SU-DHL-6 (cell line): ENCODE data around the gene CPN1.

Experiments used
- H2AFZ ChIP-seq: fragments of 200-600 bp; sonication (generic); 2 replicates; pipeline ENCODE4 v1.6.1; 2014; ENCODE audit warnings: low read depth, mild to moderate bottlenecking, moderate library complexity, mixed read lengths, antibody characterized with exemption, low read length; ENCODE audit not compliant: severe bottlenecking
- H3F3A ChIP-seq: fragments of 200-600 bp; shearing (Covaris generic); 2 replicates; pipeline ENCODE4 v1.6.0; 2016; ENCODE audit warnings: antibody characterized with exemption, mild to moderate bottlenecking; ENCODE audit not compliant: insufficient read depth
- H3K27ac ChIP-seq: fragments of 200-600 bp; sonication (generic); 2 replicates; pipeline ENCODE4 v1.5.1; 2016; ENCODE audit warnings: low read depth, mild to moderate bottlenecking, low read length, moderate library complexity, mixed read lengths
- H3K27me3 ChIP-seq: fragments of 200-600 bp; sonication (generic), shearing (Covaris generic); 2 replicates; pipeline ENCODE4 v1.6.0; 2014; ENCODE audit warnings: mild to moderate bottlenecking, low read length
- H3K36me3 ChIP-seq: fragments of 200-600 bp; sonication (generic); 2 replicates; pipeline ENCODE4 v1.6.1; 2014; ENCODE audit warnings: mild to moderate bottlenecking, low read length, mixed read lengths
- H3K4me2 ChIP-seq: fragments of 300-600, 200-600 bp; shearing (Covaris generic), sonication (generic); 2 replicates; pipeline ENCODE4 v1.6.0; 2014; ENCODE audit warnings: low read length, low read depth, mild to moderate bottlenecking; ENCODE audit not compliant: poor library complexity, severe bottlenecking
- H3K4me3 ChIP-seq: fragments of 200-600 bp; sonication (generic); 2 replicates; pipeline ENCODE4 v1.5.1; 2014; ENCODE audit warnings: antibody characterized with exemption, low read length, mild to moderate bottlenecking, mixed read lengths; ENCODE audit not compliant: insufficient read depth, poor library complexity, severe bottlenecking
- H3K79me2 ChIP-seq: fragments of 200-600 bp; sonication (generic); 2 replicates; pipeline ENCODE4 v1.6.1; 2014; ENCODE audit warnings: mild to moderate bottlenecking, low read length, moderate library complexity; ENCODE audit not compliant: insufficient read depth
- H3K9ac ChIP-seq: fragments of 200-600 bp; sonication (generic); 2 replicates; pipeline ENCODE4 v1.7.0; 2014; ENCODE audit warnings: mild to moderate bottlenecking, low read length
- H3K9me2 ChIP-seq: fragments of 200-600 bp; sonication (generic); replicated peaks from 2 replicates; pipeline ENCODE4 v1.6.1; 2014; ENCODE audit warnings: low read length; ENCODE audit not compliant: insufficient read depth
- H3K9me3 ChIP-seq: fragments of 200-600 bp; sonication (generic); 2 replicates; pipeline ENCODE4 v1.6.1; 2014; ENCODE audit warnings: low read length, mixed read lengths; ENCODE audit not compliant: insufficient read depth
- H4K20me1 ChIP-seq: fragments of 200-600 bp; sonication (generic); 2 replicates; pipeline ENCODE4 v1.6.1; 2014; ENCODE audit warnings: low read depth, mild to moderate bottlenecking, antibody characterized with exemption, low read length, moderate library complexity, mixed read lengths
- CTCF ChIP-seq: fragments of 200-600 bp; sonication (generic); IDR thresholded peaks from one replicate; pipeline ENCODE4 v1.5.1; 2017; ENCODE audit warnings: antibody characterized with exemption, mild to moderate bottlenecking, low read length, moderate library complexity; ENCODE audit not compliant: insufficient read depth, poor library complexity, severe bottlenecking
- EZH2phosphoT487 ChIP-seq: fragments of 200-600 bp; sonication (generic), shearing (Covaris generic); conservative IDR thresholded peaks from 2 replicates; pipeline ENCODE4 v1.6.1; 2018; ENCODE audit warnings: mild to moderate bottlenecking, antibody characterized with exemption, low read length, moderate library complexity, mixed read lengths

CPN1 gene

GRCh38 chr10:100008142-100008522, 73.5 kb downstream of the CPN1 start:
- no peak overlapping the region for H3K9ac ChIP-seq
- no peak overlapping the region for H3K27ac ChIP-seq
- no peaks in the 10 kb centered on the region for H3K27me3 ChIP-seq
- no peaks in the 10 kb centered on the region for H3K36me3 ChIP-seq
- H4K20me1 ChIP-seq, result no peaks in the 10 kb centered on the region
- no peaks in the 10 kb centered on the region for H3K9me3 ChIP-seq
- no peaks in the 10 kb centered on the region for H3K79me2 ChIP-seq
- TF ChIP-seq CTCF, result no peak
- TF ChIP-seq EZH2phosphoT487, result no peak
- H3F3A ChIP-seq, result no peaks in the 10 kb centered on the region
- H3K4me2 ChIP-seq, result peak overlapping the region; percentile 78
- H3K4me3 ChIP-seq, result no peak overlapping the region
- no peak overlapping the region for H2AFZ ChIP-seq
- H3K9me2 ChIP-seq, result no peaks in the 10 kb centered on the region

GRCh38 chr10:100007231-100008141, 74.2 kb downstream of the CPN1 start:
- Histone ChIP-seq H3F3A (no peaks in the 10 kb centered on the region), H3K9me2 (no peaks in the 10 kb centered on the region), H2AFZ (no peak overlapping the region), H3K9me3 (no peaks in the 10 kb centered on the region), H3K9ac (no peak overlapping the region), H3K79me2 (peaks cover 3% of the 10 kb centered on the region; the same call in 1 of the 2 replicates), H3K36me3 (no peaks in the 10 kb centered on the region), H3K27me3 (no peaks in the 10 kb centered on the region), H3K27ac (no peak overlapping the region), H3K4me3 (no peak overlapping the region), H4K20me1 (no peaks in the 10 kb centered on the region), H3K4me2 (no peak overlapping the region)
- TF ChIP-seq EZH2phosphoT487 (no peak), CTCF (no peak)

GRCh38 chr10:100006243-100006886, 75.3 kb downstream of the CPN1 start:
- Histone ChIP-seq H3K36me3 (no peaks in the 10 kb centered on the region), H3K9ac (no peak overlapping the region), H3K4me3 (no peak overlapping the region), H3K27me3 (no peaks in the 10 kb centered on the region), H3K9me2 (no peaks in the 10 kb centered on the region), H4K20me1 (no peaks in the 10 kb centered on the region), H3K9me3 (no peaks in the 10 kb centered on the region), H3K27ac (no peak overlapping the region), H3F3A (no peaks in the 10 kb centered on the region), H3K79me2 (peaks cover 3% of the 10 kb centered on the region; the same call in 1 of the 2 replicates), H3K4me2 (no peak overlapping the region), H2AFZ (no peak overlapping the region)
- TF ChIP-seq CTCF (no peak), EZH2phosphoT487 (no peak)
